IPS-NIHi7 (cell line): Measurements from ENCODE around the gene CNN1.

ENCODE experiments used
- DNase-seq: peaks from one replicate; pipeline ENCODE4 v3.0.0; 2012; ENCODE audit warnings: mixed read lengths; ENCODE audit errors: extremely low spot score

The CNN1 gene

DNA sequence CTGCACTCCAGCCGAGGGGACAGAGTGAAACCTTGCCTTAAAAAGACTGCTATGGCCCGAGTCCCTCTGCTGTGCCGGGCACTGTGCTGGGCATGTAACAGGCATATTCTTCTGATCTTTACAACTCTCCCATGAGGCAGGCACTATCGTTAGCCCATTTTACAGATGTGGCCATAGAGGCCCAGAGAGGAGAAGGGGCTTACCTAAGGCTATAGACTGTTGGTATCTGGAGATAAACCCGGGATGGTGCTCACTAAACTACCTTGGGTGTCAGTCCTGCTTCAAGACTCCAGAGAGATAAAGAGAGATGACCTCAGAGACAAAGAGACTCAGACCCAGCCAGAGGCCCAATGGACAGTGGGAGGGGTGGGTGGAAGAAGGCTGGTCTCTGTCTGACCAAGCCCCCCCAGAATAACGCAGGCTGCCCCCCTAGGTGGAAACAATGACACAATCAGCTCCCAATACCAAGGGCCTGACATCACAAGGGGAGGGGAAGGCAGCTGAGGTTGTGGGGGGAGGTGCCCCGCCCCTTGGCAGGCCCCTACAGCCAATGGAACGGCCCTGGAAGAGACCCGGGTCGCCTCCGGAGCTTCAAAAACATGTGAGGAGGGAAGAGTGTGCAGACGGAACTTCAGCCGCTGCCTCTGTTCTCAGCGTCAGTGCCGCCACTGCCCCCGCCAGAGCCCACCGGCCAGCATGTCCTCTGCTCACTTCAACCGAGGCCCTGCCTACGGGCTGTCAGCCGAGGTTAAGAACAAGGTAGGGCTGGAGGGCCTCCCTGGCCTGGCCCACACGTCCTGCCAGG lies at the start of gene CNN1:
Gene CNN1, plus strand, starts transcription at position 620 of the 805 bp plus-strand sequence. Its CDS starts 77 bp downstream, at position 697.
- peak; percentile 86 for DNase-seq

DNA sequence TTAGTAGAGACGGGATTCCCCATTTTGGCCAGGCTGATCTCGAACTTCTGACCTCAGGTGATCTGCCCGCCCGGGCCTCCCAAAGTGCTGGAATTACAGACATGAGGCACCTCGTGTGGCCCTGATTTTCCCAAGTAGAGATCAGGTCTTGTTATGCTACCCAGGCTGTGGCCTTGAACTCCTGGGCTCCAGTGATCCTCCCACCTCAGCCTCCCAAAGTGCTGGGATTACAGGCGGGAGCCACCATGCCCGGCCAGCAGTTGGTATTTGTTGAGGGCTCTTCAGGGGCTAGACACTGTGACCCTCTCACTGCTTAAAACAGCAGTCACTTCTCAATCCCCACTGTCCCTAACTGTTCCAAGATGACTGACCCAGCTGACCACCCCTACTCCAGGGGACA lies 49.3 kb upstream of the CNN1 start:
- DNase-seq, result no peak

DNA sequence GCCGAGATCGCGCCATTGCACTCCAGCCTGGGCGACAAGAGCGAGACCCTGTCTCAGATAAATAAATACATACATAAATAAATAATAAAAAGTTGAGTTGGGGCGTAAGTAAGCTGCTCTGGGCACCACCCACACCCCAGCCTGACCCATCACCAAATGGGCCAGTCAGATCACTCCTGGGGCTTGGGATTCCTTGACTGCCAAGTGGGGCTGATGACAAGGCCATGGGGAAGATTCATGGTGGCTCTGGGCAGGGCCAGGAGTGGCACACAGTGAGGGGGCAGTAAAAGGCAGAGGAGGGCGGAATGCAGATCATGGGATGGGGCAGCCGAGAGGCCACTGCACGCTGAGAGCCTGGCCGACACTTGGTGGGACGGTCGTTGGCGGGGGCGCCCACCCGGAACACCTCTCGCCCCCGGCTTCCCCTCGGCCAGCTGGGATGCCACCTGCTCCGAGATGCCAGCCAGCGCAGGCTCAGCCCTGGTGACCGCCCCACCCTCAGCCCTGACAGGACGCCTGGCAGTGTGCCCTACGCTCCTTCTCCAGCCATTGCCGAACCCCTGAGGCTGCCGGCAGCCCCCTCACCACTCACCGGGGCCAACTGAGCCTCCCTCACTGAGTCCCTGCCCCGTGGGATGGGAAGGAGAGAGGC lies 43.9 kb upstream of the CNN1 start:
- no peak for DNase-seq

- DNase-seq, result no peak
These were observed 43.2 kb upstream of the CNN1 start for GRCh38 chr19:11495481-11495880.

GRCh38 chr19:11495885-11496284 lies 42.8 kb upstream of the CNN1 start:
- no peak for DNase-seq

- peak; percentile 88 for DNase-seq
These were observed 42.1 kb upstream of the CNN1 start for GRCh38 chr19:11496391-11497163.

- DNase-seq, result no peak
These were observed 39.4 kb upstream of the CNN1 start for GRCh38 chr19:11499220-11499726.

DNA sequence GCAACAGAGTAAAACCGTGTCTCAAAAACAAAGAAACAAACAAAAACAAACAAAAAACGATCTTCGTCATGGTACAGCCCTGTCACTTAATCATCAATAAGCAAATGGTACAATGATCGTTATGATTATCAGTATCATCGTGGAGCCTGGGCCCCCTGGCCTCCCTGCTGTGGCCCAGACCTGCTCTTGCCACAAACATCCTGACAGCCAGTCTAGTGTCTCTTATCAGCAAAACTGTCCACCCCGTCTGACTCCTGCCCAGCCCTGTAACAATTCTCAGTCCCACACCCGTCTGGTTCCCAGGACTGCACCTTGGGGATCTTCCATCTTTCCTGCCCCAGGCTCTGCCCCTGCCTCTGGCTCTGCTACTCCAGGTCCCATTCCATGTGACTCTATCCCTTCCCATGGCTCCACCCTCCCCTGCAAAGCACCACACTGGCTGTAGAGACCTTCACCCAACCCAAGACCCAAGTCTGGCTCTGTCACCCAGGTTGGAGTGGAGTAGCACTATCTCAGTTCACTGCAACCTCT lies 38.7 kb upstream of the CNN1 start:
- DNase-seq, result no peak

DNA sequence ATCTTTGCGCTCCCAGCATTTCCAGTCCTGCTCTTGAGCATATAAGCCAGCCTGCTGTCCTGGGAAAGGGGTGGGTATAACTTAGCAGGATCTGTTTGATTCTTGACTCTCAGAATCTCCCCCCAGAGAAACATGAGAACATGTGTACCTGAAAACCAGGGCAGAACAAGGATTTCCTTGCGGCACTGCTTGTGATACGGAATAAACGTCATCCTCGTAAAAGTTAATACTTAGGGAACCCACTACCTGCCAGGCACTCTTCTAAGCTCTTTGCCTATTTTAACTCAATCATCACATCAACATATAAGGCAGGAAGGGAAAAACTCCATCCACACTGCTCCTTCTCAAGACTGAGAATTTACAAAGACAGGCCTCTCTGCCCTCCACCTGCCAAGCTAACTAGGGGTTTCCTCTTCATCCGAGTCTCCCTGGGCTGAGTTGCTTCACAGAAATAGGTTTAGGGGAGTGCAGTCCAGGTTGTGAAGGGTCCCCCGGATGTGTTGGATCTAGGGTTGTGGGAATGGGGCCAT lies 34.1 kb upstream of the CNN1 start:
- no peak for DNase-seq

DNA sequence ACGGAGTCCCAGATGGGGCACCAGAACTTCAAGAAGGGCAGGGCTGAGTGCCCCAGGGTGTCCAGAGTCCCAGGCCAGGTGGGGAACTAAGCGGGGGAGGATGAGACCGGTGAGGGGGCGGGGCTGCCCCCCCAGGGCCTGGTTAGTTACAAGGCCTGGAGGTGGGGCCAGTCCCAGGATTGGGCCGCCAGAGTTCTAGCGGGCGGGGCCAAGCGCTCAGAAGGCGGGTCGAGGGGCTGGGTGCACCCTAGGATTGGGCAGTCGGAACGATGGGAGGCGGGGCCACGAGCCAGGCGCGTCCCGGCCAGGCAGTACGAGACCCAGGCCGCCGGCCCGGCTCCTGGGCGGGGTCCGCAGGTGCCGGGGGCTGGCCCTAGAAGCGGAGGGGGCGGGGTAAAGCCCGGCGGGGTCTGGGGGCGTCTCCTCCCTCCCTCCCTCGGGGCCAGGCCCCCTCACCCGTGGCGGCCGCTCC lies 33.6 kb upstream of the CNN1 start:
- peak; percentile 100 for DNase-seq

DNA sequence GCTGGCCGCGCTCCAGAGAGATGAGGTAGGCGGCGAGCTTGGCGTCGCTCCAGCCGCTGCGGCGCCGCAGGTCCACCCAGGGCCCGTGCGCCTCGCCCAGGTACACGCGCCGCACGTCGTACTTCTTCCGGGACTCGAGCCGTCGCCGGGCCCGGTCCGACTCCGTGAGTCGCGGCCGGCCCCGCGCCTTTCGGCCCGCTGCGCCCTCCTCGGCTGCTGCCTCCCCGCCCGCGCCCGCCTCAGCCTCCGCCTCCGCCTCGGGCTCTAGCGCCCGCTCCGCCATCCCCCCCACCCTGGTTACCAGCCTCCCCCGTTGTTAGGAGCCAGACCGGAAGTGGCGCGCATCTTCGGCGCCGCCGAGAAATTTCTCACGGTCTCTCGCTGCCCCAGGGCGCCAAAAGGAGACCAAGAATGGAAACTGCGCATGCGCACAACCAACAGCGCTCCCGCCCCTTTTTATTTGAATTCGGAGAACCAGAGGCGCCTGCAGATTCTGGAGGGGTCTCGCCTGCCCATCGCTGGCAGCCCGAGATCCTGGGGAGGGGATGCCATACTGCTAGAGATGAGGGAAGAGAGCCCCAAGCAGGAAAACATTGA lies 33.0 kb upstream of the CNN1 start, which contains the start of gene ZNF653:
Gene ZNF653, minus strand, starts transcription at position 336 of the 597 bp plus-strand sequence. Its CDS starts 53 bp downstream, at position 283.
- peak; percentile 97 for DNase-seq

GRCh38 chr19:11506101-11506555 lies 32.5 kb upstream of the CNN1 start:
- DNase-seq, result no peak

DNA sequence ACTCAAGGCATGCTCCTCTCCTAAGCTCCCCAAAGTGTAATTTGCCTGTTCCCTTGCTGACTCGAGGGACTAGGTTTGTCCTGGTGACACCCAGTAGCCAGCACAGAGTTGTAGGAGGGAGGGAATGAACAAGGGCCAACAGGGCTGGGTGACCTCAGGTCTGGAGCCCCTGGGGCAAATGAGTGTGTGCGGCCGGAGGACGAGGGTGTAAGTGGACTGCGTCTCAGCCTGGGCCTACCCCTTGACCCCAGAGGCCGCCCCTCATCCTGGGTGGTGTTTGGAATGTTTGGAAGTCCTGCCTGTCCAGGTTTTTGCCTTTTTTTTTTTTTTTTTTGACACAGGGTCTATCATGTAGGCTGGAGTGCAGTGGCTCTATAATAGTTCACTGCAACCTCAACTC lies 31.7 kb upstream of the CNN1 start:
- DNase-seq, result no peak

- no peak for DNase-seq
These were observed 31.1 kb upstream of the CNN1 start for GRCh38 chr19:11507370-11508078.

- DNase-seq, result no peak
These were observed 28.2 kb upstream of the CNN1 start for GRCh38 chr19:11510444-11510843.

GRCh38 chr19:11513946-11514345 lies 24.7 kb upstream of the CNN1 start:
- DNase-seq, result no peak

- no peak for DNase-seq
These were observed 19.5 kb upstream of the CNN1 start for GRCh38 chr19:11519138-11519537.

DNA sequence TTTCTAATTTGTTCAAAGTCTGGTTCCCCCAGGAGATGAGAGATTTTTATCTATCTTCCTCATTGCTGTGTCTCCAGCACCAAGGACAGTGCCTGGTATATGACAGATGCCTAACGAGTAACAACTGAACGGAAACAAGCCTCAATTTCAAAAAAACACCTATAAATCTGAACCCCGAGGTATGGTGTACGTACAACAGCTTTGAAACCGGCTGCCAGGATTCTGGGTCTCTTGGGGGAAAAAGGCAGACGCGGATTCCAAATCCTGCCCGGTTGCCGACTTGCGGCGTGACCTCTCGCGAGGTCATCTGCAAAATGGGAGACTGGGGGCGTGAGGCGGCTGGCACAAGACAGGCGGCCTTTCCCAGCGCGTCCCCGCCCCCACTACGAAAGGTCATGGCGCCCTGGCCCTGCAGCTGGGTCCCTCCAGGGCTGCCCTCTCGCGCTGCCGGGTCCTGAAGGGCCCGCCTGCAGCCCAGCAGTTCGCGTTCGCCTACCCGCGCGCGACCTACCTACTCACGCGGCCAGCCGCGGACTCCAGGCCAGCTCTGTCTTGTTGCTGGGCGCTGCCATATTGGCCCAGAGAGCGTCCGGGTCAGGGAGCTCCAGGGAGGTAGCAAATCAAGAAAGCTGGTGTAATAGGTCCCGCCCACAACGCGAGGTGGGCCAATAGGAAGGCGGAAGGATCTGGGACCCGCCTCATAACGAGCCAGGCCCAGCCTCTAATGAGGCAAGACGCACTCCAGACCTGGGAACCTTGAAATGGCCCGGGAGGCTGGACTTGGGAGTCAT lies 9.9 kb upstream of the CNN1 start, which contains the start of gene ECSIT:
Gene ECSIT, minus strand, starts transcription at position 584 of the 791 bp plus-strand sequence. CDS start 9,964 bp downstream, outside the sequence.
- peak; percentile 97 for DNase-seq

- DNase-seq, result peak; percentile 89
These were observed 8.2 kb upstream of the CNN1 start for GRCh38 chr19:11530432-11530831.
